Esophagus squamous epithelium (tissue), 4 donors: ENCODE data around the gene CLDN1.

Experiments
- CTCF ChIP-seq, 6 experiments: fragments of 450-650 bp in 4 of 6; fragments of 200-600 bp in 2 of 6; sonication (generic) in 2 of 6; IDR thresholded peaks; one replicate each; pipeline ENCODE4 v1.5.1; 2016 to 2019; ENCODE audit warnings: antibody characterized with exemption in 6 of 6, mild to moderate bottlenecking in 4 of 6, moderate library complexity in 4 of 6
- POLR2A ChIP-seq, 4 donors: fragments of 450-650 bp; IDR thresholded peaks; one replicate each; pipeline ENCODE4 v1.6.1; 2017; ENCODE audit warnings: antibody characterized with exemption in 4 of 4, mild to moderate bottlenecking in 4 of 4, moderate library complexity in 3 of 4

DNA sequence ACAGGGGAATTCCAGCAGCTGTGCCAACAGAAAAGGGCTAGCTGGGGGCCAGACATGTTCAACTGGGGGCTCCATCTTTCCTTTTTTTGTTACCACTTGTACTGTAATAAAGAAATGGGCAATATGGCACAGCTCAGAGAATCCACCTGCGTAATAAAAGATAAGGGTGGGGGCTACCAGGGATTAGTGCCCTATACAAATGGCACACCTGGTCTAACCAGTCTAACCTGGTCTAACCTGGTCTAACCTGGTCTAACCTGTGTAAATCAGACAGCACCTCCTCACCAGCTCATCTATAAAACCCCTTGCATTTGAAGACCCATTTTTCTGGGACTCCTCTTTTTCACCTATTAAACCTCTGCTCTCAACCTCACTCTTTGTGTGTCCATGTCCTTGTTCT is 39.5 kb upstream of the CLDN1 start:
- TF ChIP-seq POLR2A (IDR thresholded peaks at IDR 0.05) (no peak), CTCF (IDR thresholded peaks at IDR 0.05) (no peak)
